H1 (cell line): ENCODE measurements around the gene DHX58. TPM values are rescaled to one million over a fixed set of nuclear protein-coding genes. Genes with fewer than 3 reads are reported as not detected.

ENCODE experiments used
- CTCF ChIA-PET: fragments of 300-600 bp; sonication (Branson Sonifier 250); formaldehyde crosslinking; loops from one replicate; lab custom pipeline; 2021; ENCODE audit not compliant: partially characterized antibody; lab: Charles Lee
- POLR2A ChIA-PET: fragments of 300-600 bp; sonication (Branson Sonifier 250); formaldehyde crosslinking; loops from one replicate; lab custom pipeline; 2021; ENCODE audit warnings: inconsistent platforms; ENCODE audit not compliant: partially characterized antibody; lab: Charles Lee
- DNase-seq, 2 experiments: peaks; one replicate each; pipeline versions ENCODE4 v3.0.0 to v3.0.0-alpha.2; 2010 to 2022; ENCODE audit warnings: low spot score in 2 of 2, low read depth in 1 of 2, mixed read lengths in 1 of 2
- FAIRE-seq: peaks from 2 replicates; lab custom pipeline; 2011; peaks lifted over from hg19 to GRCh38; lab: Jason Lieb, UNC
- H2AFZ ChIP-seq: 2 replicates; pipeline ENCODE4 v1.8.1; 2012; ENCODE audit warnings: low read length, inconsistent platforms
- H2AK5ac ChIP-seq: 2 replicates; pipeline ENCODE4 v1.6.1; 2013; ENCODE audit warnings: low read depth, low read length
- H2BK120ac ChIP-seq: replicated peaks from 2 replicates; pipeline ENCODE3; 2013; ENCODE audit warnings: low read depth, low read length, inconsistent platforms
- H2BK12ac ChIP-seq: 2 replicates; pipeline ENCODE4 v1.6.1; 2013; ENCODE audit warnings: low read depth, low read length
- H2BK15ac ChIP-seq: 2 replicates; pipeline ENCODE4 v1.6.1; 2013; ENCODE audit warnings: low read length
- H2BK20ac ChIP-seq: 2 replicates; pipeline ENCODE4 v1.6.1; 2013; ENCODE audit warnings: low read length
- H2BK5ac ChIP-seq: 2 replicates; pipeline ENCODE4 v1.6.1; 2013; ENCODE audit warnings: low read depth, low read length
- H3K14ac ChIP-seq: 2 replicates; pipeline ENCODE4 v1.6.1; 2013; ENCODE audit warnings: inconsistent platforms; ENCODE audit not compliant: insufficient read length
- H3K18ac ChIP-seq: 2 replicates; pipeline ENCODE4 v1.6.1; 2013; ENCODE audit warnings: low read length; ENCODE audit errors: extremely low read depth
- H3K23ac ChIP-seq: 2 replicates; pipeline ENCODE4 v1.6.1; 2013; ENCODE audit warnings: inconsistent platforms; ENCODE audit not compliant: insufficient read length
- H3K23me2 ChIP-seq: 2 replicates; pipeline ENCODE4 v1.6.1; 2013; ENCODE audit warnings: low read depth, low read length
- H3K27ac ChIP-seq: 2 replicates; pipeline ENCODE4 v1.6.1; 2011; ENCODE audit warnings: low read depth, low read length, inconsistent platforms
- H3K27me3 ChIP-seq, 4 experiments: replicated peaks in 1 of 4; 1 replicate in 1 of 4; 2 replicates in 3 of 4; pipeline versions ENCODE4 v1.6.1 to v1.8.1; 2011 to 2013; ENCODE audit warnings: low read length in 3 of 4, mild to moderate bottlenecking in 3 of 4, inconsistent platforms in 2 of 4, mixed read lengths in 2 of 4, moderate library complexity in 1 of 4; ENCODE audit not compliant: control insufficient read depth in 3 of 4, insufficient read depth in 3 of 4; ENCODE audit errors: extremely low read depth in 1 of 4
- H3K36me3 ChIP-seq, 4 experiments: 2 replicates each; pipeline versions ENCODE4 v1.6.1 to v1.8.1; 2011 to 2013; ENCODE audit warnings: mild to moderate bottlenecking in 4 of 4, low read length in 3 of 4, moderate library complexity in 2 of 4, control low read depth in 1 of 4, inconsistent platforms in 1 of 4; ENCODE audit not compliant: insufficient read depth in 4 of 4, control insufficient read depth in 2 of 4
- H3K4ac ChIP-seq: replicated peaks from 2 replicates; pipeline ENCODE3; 2013; ENCODE audit warnings: low read length, low read depth, mixed read lengths, inconsistent platforms; ENCODE audit not compliant: insufficient read length
- H3K4me1 ChIP-seq, 4 experiments: replicated peaks in 1 of 4; 1 replicate in 1 of 4; 2 replicates in 3 of 4; pipeline versions ENCODE4 v1.6.1 to v1.8.1; 2011 to 2013; ENCODE audit warnings: low read length in 3 of 4, inconsistent platforms in 2 of 4, mixed read lengths in 1 of 4; ENCODE audit not compliant: insufficient read depth in 4 of 4, control insufficient read depth in 3 of 4
- H3K4me2 ChIP-seq, 2 experiments: 2 replicates each; pipeline versions ENCODE4 v1.6.1 to v1.8.1; 2011 to 2013; ENCODE audit warnings: low read depth in 2 of 2, low read length in 2 of 2, control low read depth in 1 of 2, inconsistent platforms in 1 of 2, mild to moderate bottlenecking in 1 of 2; ENCODE audit not compliant: insufficient read depth in 1 of 2
- H3K4me3 ChIP-seq, 4 experiments: fragments of 200-600, 300-600 bp in 1 of 4; sonication (generic), shearing (Covaris generic), sonication (Bioruptor Twin) in 1 of 4; 2 replicates each; pipeline versions ENCODE4 v1.5.1 to v1.8.1; 2011 to 2016; ENCODE audit warnings: low read length in 4 of 4, low read depth in 3 of 4, control low read depth in 2 of 4, inconsistent platforms in 2 of 4, mild to moderate bottlenecking in 2 of 4, mixed read lengths in 1 of 4, moderate library complexity in 1 of 4; ENCODE audit not compliant: insufficient read depth in 2 of 4; ENCODE audit errors: extremely low read depth in 1 of 4
- H3K56ac ChIP-seq: replicated peaks from 2 replicates; pipeline ENCODE3; 2013; ENCODE audit warnings: low read depth, mild to moderate bottlenecking, mixed read lengths, low read length, inconsistent platforms; ENCODE audit not compliant: insufficient read length
- H3K79me1 ChIP-seq: 2 replicates; pipeline ENCODE4 v1.6.1; 2013; ENCODE audit warnings: low read depth, low read length, control low read depth
- H3K79me2 ChIP-seq, 2 experiments: 2 replicates each; pipeline versions ENCODE4 v1.6.1 to v1.8.1; 2012 to 2013; ENCODE audit warnings: low read length in 2 of 2, mild to moderate bottlenecking in 2 of 2, inconsistent platforms in 1 of 2; ENCODE audit not compliant: insufficient read depth in 2 of 2, control insufficient read depth in 1 of 2
- H3K9ac ChIP-seq, 4 experiments: replicated peaks in 1 of 4; 1 replicate in 1 of 4; 2 replicates in 3 of 4; pipeline versions ENCODE4 v1.6.1 to v1.8.1; 2011 to 2013; ENCODE audit warnings: low read depth in 3 of 4, low read length in 3 of 4, control low read depth in 2 of 4, mild to moderate bottlenecking in 2 of 4, moderate library complexity in 2 of 4, inconsistent platforms in 1 of 4; ENCODE audit errors: extremely low read depth in 1 of 4
- H3K9me3 ChIP-seq, 2 experiments: 2 replicates each; pipeline versions ENCODE4 v1.6.1 to v1.8.1; 2012 to 2013; ENCODE audit warnings: mild to moderate bottlenecking in 2 of 2, moderate library complexity in 2 of 2, control low read depth in 1 of 2, inconsistent platforms in 1 of 2, low read depth in 1 of 2, low read length in 1 of 2, mixed read lengths in 1 of 2; ENCODE audit not compliant: insufficient read depth in 2 of 2
- H4K20me1 ChIP-seq, 2 experiments: replicated peaks in 1 of 2; 2 replicates each; pipeline versions ENCODE3 to v1.8.1; 2011 to 2013; ENCODE audit warnings: inconsistent platforms in 2 of 2, low read length in 2 of 2, mild to moderate bottlenecking in 1 of 2; ENCODE audit not compliant: insufficient read depth in 2 of 2, control insufficient read depth in 1 of 2
- H4K5ac ChIP-seq: 2 replicates; pipeline ENCODE4 v1.6.1; 2013; ENCODE audit warnings: low read length, low read depth, mixed read lengths, inconsistent platforms; ENCODE audit not compliant: insufficient read length
- H4K8ac ChIP-seq: 2 replicates; pipeline ENCODE4 v1.8.0; 2013; ENCODE audit warnings: mild to moderate bottlenecking, moderate library complexity, low read length, inconsistent platforms; ENCODE audit not compliant: insufficient read depth; ENCODE audit errors: extremely low read depth
- H4K91ac ChIP-seq: replicated peaks from 2 replicates; pipeline ENCODE3; 2013; ENCODE audit warnings: low read length, mixed read lengths, inconsistent platforms; ENCODE audit not compliant: insufficient read length
- BCL11A ChIP-seq, 2 experiments: IDR thresholded peaks; one replicate each; pipeline ENCODE4 v1.6.1; 2011; ENCODE audit warnings: low read depth in 2 of 2, low read length in 2 of 2, mild to moderate bottlenecking in 2 of 2
- BRCA1 ChIP-seq: IDR thresholded peaks from 2 replicates; pipeline ENCODE4 v1.6.1; 2012; ENCODE audit warnings: low read depth, low read length, improper control_type of control experiment
- CBX8 ChIP-seq: fragments of 300-800, 300-1000 bp; sonication (generic); IDR thresholded peaks from 2 replicates; pipeline ENCODE4 v1.7.1; 2016; ENCODE audit warnings: low read depth, low read length, borderline replicate concordance
- HDAC6 ChIP-seq: IDR thresholded peaks from one replicate; pipeline ENCODE4 v1.7.1; 2012; ENCODE audit warnings: low read depth, mild to moderate bottlenecking, inconsistent platforms, low read length, moderate library complexity
- TAF1 ChIP-seq: IDR thresholded peaks from 2 replicates; pipeline ENCODE4 v1.6.1; 2011; ENCODE audit warnings: mild to moderate bottlenecking, low read depth, low read length
- WGBS, 2 experiments: shearing (Covaris generic) in 1 of 2; methylation state at CpG; one replicate each; pipeline versions ENCODE4 v1.1.6 to v1.1.7; 2013 to 2015; ENCODE audit warnings: low lambda C conversion rate in 2 of 2, mixed read lengths in 2 of 2, inconsistent platforms in 1 of 2, low coverage in 1 of 2, missing lambda C conversion rate in 1 of 2; ENCODE audit not compliant: insufficient replicate concordance in 2 of 2, insufficient coverage in 1 of 2, insufficient read length in 1 of 2; ENCODE audit errors: extremely low coverage in 1 of 2, missing lambda C conversion rate in 1 of 2; 5-methylcytosine and 5-hydroxymethylcytosine counted together
- polyA plus RNA-seq, 7 experiments: library from polyadenylated mRNA; depleted of rRNA in 3 of 7; stranded (reverse) in 5 of 7; unstranded in 2 of 7; fragments of >200 nt in 5 of 7; fragments of 200-250 nt in 2 of 7; gene quantifications; 1 replicate in 5 of 7; 2 replicates in 1 of 7; 4 replicates in 1 of 7; pipeline versions ENCODE4 v1.2.1 to v1.2.3, GENCODE V29; 2011 to 2013; ENCODE audit warnings: missing spikeins in 2 of 7, mixed read lengths in 2 of 7
- total RNA-seq: library from RNA; stranded (reverse); fragmentation: NEBNext Ultra II Directional; extraction: Animal tissue kit (Norgen Biotek cat#: 25700); gene quantifications from 2 replicates; pipeline ENCODE4 v1.2.1, GENCODE V29; 2021

Gene DHX58
- total and polyA plus RNA-seq, 2 of the 8 experiments (the other 6 are each of a cell fraction or from before 2014, with no cell fraction given): 5.6 to 9.9 TPM

GRCh38 chr17:42092939-42093338 is 19.6 kb downstream of the DHX58 start:
- Histone ChIP-seq H2BK12ac (no peak overlapping the region), H3K27ac (no peak overlapping the region), H3K79me1 (no peaks in the 10 kb centered on the region; the same call in 1 of the 2 replicates), H4K20me1 (no peaks in the 10 kb centered on the region), H4K8ac (0 out of 2 replicates have a peak overlapping the region, but pooled peaks have one; percentile 37), H3K79me2 (no peaks in the 10 kb centered on the region), H3K23me2 (peaks cover under 1% of the 10 kb centered on the region; the same call in 1 of the 2 replicates), H3K9ac (no peak overlapping the region), H2BK120ac (no peak overlapping the region), H3K18ac (no peak overlapping the region; the same call in 1 of the 2 replicates), H2AFZ (no peak overlapping the region), H3K56ac (no peak overlapping the region), H2BK20ac (no peak overlapping the region), H3K23ac (no peak overlapping the region), H3K4me1 (peaks cover 0 to 13% (median 5%) of the 10 kb centered on the region in 4 experiments; a peak in 4 of 7 replicates), H2BK5ac (no peak overlapping the region), H3K4me3 (no peak overlapping the region), H2BK15ac (no peak overlapping the region), H4K91ac (no peak overlapping the region), H2AK5ac (no peak overlapping the region), H3K36me3 (no peaks in the 10 kb centered on the region), H4K5ac (no peak overlapping the region), H3K9me3 (no peaks in the 10 kb centered on the region), H3K4ac (no peak overlapping the region), H3K14ac (no peak overlapping the region), H3K27me3 (peaks cover 4 to 19% (median 15%) of the 10 kb centered on the region in 4 experiments), H3K4me2 (no peak overlapping the region)
- 88% methylated on average over 6 of the region's 6 CpGs; no CpG with 5 or more reads in 1 of the 2 experiments for WGBS, 2 experiments
- POLR2A ChIA-PET: interaction anchor here (1.4 to 2.0 kb wide), 2 partner anchors 8 to 15 kb away, joined by 3 to 6 read pairs; no protein-coding TSS in a partner anchor
- CTCF ChIA-PET: interaction anchor here (2.5 to 39.4 kb wide), 5 partner anchors 9 to 62 kb away, joined by 12 to 1084 read pairs (median 150); partner anchors contain the start of genes DHX58, DNAJC7, HSPB9 and KAT2A
- DNase-seq (no peak), FAIRE-seq (no peak)
- no peak for TF ChIP-seq BCL11A (IDR thresholded peaks at IDR 0.05; ENCODE audit: low read depth in 2 of 2, low read length in 2 of 2)
- no peak for TF ChIP-seq CBX8
- no peak for TF ChIP-seq BRCA1
- no peak for TF ChIP-seq HDAC6
- no peak for TF ChIP-seq TAF1
